ENCODE data around the gene KCNMA1. TPM values are rescaled to one million over a fixed set of nuclear protein-coding genes. Genes with fewer than 3 reads are reported as not detected.

Gene KCNMA1
- total RNA-seq, 1 experiment from 2014 or later: 0.49 TPM

GRCh38 chr10:77616766-77617165, 20.8 kb downstream of the KCNMA1 start:
- Histone ChIP-seq H3K9ac (ENCODE audit: low read length) (no peak overlapping the region), H3K36me3 (ENCODE audit: control insufficient read depth in 1 of 2, insufficient read depth in 2 of 2, low read length in 2 of 2) (no peaks in the 10 kb centered on the region), H3K27me3 (ENCODE audit: insufficient read depth, low read length) (no peaks in the 10 kb centered on the region), H3K79me2 (ENCODE audit: insufficient read depth, low read length) (no peaks in the 10 kb centered on the region), H3K4me1 (ENCODE audit: control insufficient read depth in 1 of 2, insufficient read depth in 2 of 2, low read length in 2 of 2) (no peaks in the 10 kb centered on the region), H4K20me1 (ENCODE audit: insufficient read depth) (no peaks in the 10 kb centered on the region), H3K4me2 (ENCODE audit: low read length) (no peak overlapping the region), H3K9me3 (ENCODE audit: control insufficient read depth in 1 of 2, insufficient read depth in 1 of 2, low read depth in 1 of 2, low read length in 2 of 2) (no peaks in the 10 kb centered on the region), H3K27ac (ENCODE audit: low read depth, low read length) (no peak overlapping the region), H3K9me2 (ENCODE audit: insufficient read depth) (no peaks in the 10 kb centered on the region), H3K4me3 (replicated peaks in 1 of 2; ENCODE audit: low read depth in 1 of 2, low read length in 2 of 2) (no peak overlapping the region), H2AFZ (ENCODE audit: low read depth, low read length, poor library complexity, severe bottlenecking) (no peak overlapping the region)
- ChIA-PET CTCF (no interaction called here), RAD21 (ENCODE audit: low non-redundant PET in 1 of 2, low total read pairs in 2 of 2, uncharacterized antibody in 2 of 2, unreplicated experiment in 2 of 2) (no interaction called here), POLR2A (no interaction called here)
- intact Hi-C loops (cut with micrococcal nuclease): no loop called here
- BruUV-seq (replicated peaks): no TSS peak
- ATAC-seq (no peak), DNase-seq (ENCODE audit: low read depth, low spot score) (no peak)
- TF ChIP-seq CEBPB (IDR thresholded peaks at IDR 0.05; ENCODE audit: low read depth): no peak
- TF ChIP-seq TCF7L2 (IDR thresholded peaks at IDR 0.05; ENCODE audit: borderline replicate concordance, extremely low read depth, insufficient read depth, insufficient read length): no peak
- no peak for TF ChIP-seq SIN3A (IDR thresholded peaks at IDR 0.05; ENCODE audit: low read depth)
- no peak for TF ChIP-seq YY1 (IDR thresholded peaks at IDR 0.05; ENCODE audit: extremely low read depth, insufficient replicate concordance, low read depth, low read length)
- TF ChIP-seq EZH2 (IDR thresholded peaks at IDR 0.05): no peak
- no peak for TF ChIP-seq POLR2AphosphoS5 (IDR thresholded peaks at IDR 0.05; ENCODE audit: low read depth, low read length)
- TF ChIP-seq ZNF274 (IDR thresholded peaks at IDR 0.05; ENCODE audit: low read depth, low read length): no peak
- no peak for TF ChIP-seq CBX3 (IDR thresholded peaks at IDR 0.05; ENCODE audit: low read depth)
- no peak for TF ChIP-seq MAX (IDR thresholded peaks at IDR 0.05)

GRCh38 chr10:77614778-77615625, 22.6 kb downstream of the KCNMA1 start:
- intact Hi-C loops (cut with micrococcal nuclease): loop anchor here (5.0 kb wide), 1 partner anchor 53 kb away; no protein-coding TSS in a partner anchor
- POLR2A ChIA-PET: no interaction called here
- Histone ChIP-seq H4K20me1 (ENCODE audit: insufficient read depth) (no peaks in the 10 kb centered on the region), H3K4me2 (ENCODE audit: low read length) (no peak overlapping the region), H3K27ac (ENCODE audit: low read depth, low read length) (no peak overlapping the region), H2AFZ (ENCODE audit: low read depth, low read length, poor library complexity, severe bottlenecking) (no peak overlapping the region), H3K9ac (ENCODE audit: low read length) (no peak overlapping the region), H3K79me2 (ENCODE audit: insufficient read depth, low read length) (no peaks in the 10 kb centered on the region), H3K36me3 (ENCODE audit: control insufficient read depth in 1 of 2, insufficient read depth in 2 of 2, low read length in 2 of 2) (no peaks in the 10 kb centered on the region), H3K9me2 (ENCODE audit: insufficient read depth) (no peaks in the 10 kb centered on the region), H3K9me3 (ENCODE audit: control insufficient read depth in 1 of 2, insufficient read depth in 1 of 2, low read depth in 1 of 2, low read length in 2 of 2) (no peaks in the 10 kb centered on the region), H3K4me3 (replicated peaks in 1 of 2; ENCODE audit: low read depth in 1 of 2, low read length in 2 of 2) (no peak overlapping the region), H3K4me1 (ENCODE audit: control insufficient read depth in 1 of 2, insufficient read depth in 2 of 2, low read length in 2 of 2) (no peaks in the 10 kb centered on the region), H3K27me3 (ENCODE audit: insufficient read depth, low read length) (no peaks in the 10 kb centered on the region)
- CTCF ChIA-PET: no interaction called here
- DNase-seq (ENCODE audit: low read depth, low spot score) (no peak), ATAC-seq (no peak)
- no TSS peak for BruUV-seq (replicated peaks)
- RAD21 ChIA-PET (ENCODE audit: low non-redundant PET in 1 of 2, low total read pairs in 2 of 2, uncharacterized antibody in 2 of 2, unreplicated experiment in 2 of 2): no interaction called here
- TF ChIP-seq TCF7L2 (IDR thresholded peaks at IDR 0.05; ENCODE audit: borderline replicate concordance, extremely low read depth, insufficient read depth, insufficient read length) (no peak), RAD21 (IDR thresholded peaks at IDR 0.05; ENCODE audit: low read depth) (no peak), ZNF274 (IDR thresholded peaks at IDR 0.05; ENCODE audit: low read depth, low read length) (no peak), YY1 (IDR thresholded peaks at IDR 0.05; ENCODE audit: extremely low read depth, insufficient replicate concordance, low read depth, low read length) (no peak), CBX3 (IDR thresholded peaks at IDR 0.05; ENCODE audit: low read depth) (no peak), CTCF (IDR thresholded peaks at IDR 0.05 in 2 of 3, conservative IDR thresholded peaks at IDR 0.05 in 1 of 3; ENCODE audit: borderline replicate concordance in 1 of 3, insufficient read depth in 1 of 3, low read depth in 2 of 3, low read length in 2 of 3) (no peak), ATF3 (IDR thresholded peaks at IDR 0.05) (no peak), SP1 (IDR thresholded peaks at IDR 0.05; ENCODE audit: low read depth) (no peak), ELF1 (IDR thresholded peaks at IDR 0.05; ENCODE audit: borderline replicate concordance, low read depth) (no peak), POLR2A (IDR thresholded peaks at IDR 0.05; ENCODE audit: borderline replicate concordance, extremely low read depth, insufficient read depth, insufficient read length) (no peak), SRF (IDR thresholded peaks at IDR 0.05; ENCODE audit: low read depth) (no peak)

Data from HCT116 (cell line).